HG03280 (cell line): ENCODE measurements around the gene TIMM8A.
"Not testable (repeated sequence)": the region's sequence is repeated elsewhere in the genome, so short reads cannot be mapped to it uniquely, and the experiment has no call there.

Source experiments
- ATAC-seq: cut with Tn5 transposase; IDR thresholded peaks from one replicate; pipeline ENCODE4 v1.9.1; 2021; ENCODE audit warnings: mild to moderate bottlenecking, moderate library complexity; ENCODE audit not compliant: unreplicated experiment

The TIMM8A gene

DNA sequence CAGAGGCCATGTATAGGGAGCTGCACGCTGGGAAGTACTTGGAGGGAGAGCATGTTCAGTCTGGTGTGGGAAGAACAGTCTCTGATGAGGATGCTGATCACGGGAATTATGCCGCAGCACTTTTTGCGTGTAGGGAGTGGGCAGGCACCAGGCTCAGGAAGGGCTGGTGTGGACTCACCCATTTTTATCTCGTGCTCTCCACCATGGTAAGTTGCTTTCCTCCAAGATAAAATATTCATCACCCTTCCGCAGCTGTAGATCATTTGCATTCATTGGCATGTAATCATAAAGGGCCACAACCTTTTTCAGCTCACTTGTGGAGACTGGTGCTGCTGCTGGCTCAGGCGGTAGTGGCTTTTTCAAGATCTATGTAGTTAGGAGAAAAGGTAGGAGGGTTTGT lies 11.8 kb upstream of the TIMM8A start:
- ATAC-seq, result no peak

DNA sequence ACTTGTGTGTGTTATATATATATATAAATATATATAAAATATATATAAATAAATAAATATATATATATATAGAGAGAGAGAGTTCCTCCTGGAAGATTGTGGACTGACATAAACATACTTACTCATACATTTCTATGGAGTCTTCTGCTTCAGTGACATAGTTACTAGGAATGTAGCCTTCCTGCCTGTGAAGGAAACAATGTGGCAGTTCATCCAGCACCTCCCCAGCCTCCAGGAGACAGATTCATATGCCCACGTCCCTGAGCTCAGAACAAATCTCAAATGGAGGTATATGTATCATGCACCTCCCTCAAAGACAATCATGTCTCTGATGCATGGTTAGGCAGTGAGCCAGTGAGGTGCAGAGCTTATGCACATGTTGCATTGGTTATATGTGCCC lies 11.4 kb upstream of the TIMM8A start:
- ATAC-seq, result no peak

DNA sequence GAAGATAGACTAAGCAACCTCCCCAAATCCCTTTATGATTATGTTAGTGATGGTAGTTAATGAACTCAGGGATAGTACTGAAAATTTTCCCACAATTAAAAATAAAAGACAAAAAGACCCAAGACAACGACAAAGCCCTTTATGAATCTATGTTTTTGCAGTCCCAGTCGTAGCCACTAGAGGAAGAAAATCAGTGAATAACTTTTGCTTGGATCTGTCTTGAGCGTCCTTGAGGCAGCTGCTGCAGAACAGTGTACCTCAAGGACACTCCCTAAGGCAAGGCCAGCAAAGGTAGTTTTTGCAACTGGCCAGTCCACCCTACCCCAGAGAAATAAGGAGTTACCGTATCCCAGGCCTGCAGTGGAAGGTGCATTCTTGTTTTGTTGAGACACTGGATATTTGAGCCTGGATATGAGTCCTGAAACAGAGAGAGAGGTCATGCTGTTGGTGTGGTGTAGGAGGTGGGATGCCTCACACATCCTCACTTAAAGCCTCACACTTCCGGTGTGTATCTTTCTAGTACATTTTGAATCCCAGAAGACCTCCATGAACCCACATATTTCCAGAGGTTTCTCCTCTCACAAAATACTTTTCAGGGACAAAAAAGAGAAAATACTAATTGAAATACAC lies 8.7 kb upstream of the TIMM8A start:
- no peak for ATAC-seq

DNA sequence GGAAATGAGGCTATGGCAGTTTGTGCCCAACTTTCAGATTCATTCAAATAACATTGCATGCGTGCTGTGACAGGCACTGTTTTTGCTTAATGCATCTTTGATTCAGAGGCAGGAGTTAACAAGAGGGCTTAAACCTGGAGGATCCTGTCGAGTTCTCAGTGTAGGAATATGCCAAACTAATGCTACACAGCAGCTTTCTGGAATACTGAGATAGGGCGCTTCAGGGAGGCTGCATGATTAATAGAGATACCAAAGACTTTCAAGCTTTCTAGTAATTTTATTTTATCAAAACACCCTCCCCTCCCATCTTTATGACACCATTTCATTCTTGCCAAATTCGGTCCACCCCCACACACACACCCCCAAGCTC lies 636 bp upstream of the TIMM8A start:
- ATAC-seq, result no peak

DNA sequence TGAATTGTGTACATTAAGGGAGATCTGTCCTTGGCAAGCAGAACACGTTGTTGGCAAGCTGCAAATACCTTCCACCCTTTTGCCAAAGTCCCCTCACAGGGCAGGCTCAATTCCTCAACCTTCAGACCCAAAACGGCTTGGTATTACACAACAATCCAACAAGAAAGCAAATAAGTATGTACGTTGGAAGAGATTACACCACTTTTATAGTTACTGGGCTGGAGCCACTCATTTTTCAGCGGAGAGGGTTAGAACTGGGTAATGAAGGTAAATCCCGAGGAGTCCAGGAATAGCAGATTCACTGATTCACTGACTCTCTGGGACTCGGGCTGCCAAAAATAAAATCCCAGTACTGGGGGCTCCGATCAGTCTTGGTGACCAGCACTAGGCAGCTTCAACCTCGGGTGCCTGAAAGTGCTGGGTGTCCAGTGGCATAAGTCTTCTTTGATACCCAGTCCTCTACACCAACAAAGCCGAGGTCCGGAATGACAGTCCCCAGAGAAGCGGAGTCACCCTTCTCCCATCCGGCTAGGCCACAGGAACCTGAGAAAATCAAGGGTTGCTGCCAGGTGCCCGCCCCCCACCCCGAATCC lies 587 bp downstream of the TIMM8A start:
- ATAC-seq, result peak; percentile 5

DNA sequence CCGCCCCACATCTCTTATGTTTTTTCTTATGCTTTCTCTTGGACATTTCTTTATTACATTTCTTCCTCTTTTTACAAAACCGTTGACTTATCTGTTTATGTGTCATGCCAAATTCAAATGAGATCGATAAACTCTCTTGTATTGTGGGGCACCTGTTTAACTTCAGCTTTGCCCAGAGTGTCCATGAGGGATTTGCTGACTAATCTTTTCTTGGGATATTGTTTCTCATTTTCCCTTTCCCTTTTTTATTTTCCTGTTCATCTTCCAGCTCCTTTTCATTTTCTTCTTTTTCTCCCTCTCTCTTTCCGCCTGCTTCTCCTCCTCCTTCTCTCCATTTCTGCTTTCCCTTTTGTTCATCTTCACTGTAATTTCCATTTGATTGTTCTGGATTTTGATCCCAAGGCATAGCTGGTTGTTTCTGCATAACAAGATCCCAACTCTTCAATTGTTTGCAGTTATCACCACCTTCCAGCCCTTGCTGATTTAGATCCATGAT lies 10.7 kb downstream of the TIMM8A start:
- no peak for ATAC-seq

DNA sequence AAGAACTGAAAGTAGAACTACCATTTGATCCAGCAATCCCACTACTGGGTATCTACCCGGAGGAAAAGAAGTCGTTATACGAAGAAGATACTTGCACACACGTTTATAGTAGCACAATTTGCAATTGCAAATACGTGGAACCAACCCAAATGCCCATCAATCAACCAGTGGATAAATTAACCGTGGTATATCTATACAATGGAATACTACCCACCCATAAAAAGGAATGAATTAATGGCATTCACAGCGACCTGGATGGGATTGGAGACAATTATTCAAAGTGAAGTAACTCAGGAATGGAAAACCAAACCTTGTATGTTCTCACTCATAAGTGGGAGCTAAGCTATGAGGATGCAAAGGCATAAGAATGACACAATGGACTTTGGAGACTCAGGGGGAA lies 14.2 kb downstream of the TIMM8A start:
- ATAC-seq, result not testable (repeated sequence)

DNA sequence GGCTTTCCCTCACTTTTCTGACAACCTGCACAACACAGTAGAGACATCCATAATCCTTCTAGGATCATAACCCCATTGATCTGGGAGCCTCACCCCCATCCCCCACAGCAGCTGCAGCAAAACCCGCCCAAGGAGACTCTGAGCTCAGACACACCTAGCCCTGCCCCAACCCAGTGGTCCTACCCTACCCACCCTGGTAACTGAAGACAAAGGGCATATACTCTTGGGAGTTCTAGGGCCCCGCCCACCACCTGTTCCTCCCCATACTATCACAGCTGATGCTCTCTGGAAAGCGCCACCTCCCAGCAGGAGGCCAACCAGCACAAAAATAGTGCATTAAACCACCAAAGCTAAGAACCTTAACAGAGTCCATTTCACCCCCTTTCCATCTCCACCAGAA lies 21.9 kb downstream of the TIMM8A start:
- ATAC-seq, result not testable (repeated sequence)

DNA sequence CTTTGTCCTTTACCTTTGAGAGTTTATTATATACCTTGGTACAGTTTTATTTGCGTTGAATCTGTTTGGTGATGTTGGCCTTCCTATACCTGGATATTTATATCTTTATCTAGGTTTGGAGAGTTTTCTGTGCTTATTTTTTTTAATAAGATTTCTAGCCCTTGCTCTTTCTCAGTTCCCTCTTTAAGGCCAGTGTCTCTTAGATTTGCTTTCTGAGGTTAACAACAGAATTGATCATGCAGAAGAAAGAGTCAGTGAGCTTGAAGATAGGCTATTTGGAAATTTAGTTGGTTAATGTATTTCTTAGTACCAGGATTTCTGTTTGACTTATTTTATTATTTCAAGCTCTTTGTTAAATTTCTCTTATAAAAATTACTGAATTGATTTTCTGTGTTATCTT lies 44.8 kb downstream of the TIMM8A start:
- no peak for ATAC-seq
